HepG2 (cell line): ENCODE data around the gene TMBIM1. TPM values are rescaled to one million over a fixed set of nuclear protein-coding genes. Genes with fewer than 3 reads are reported as not detected.
A peak's percentile ranks its signal among the peaks of the same experiment; 100 is the strongest.

Source experiments
- ARNT ChIP-seq: fragments of 450-650 bp; IDR thresholded peaks from 2 replicates; pipeline ENCODE4 v1.6.1; 2017
- EP300 ChIP-seq, 3 experiments: sonication (generic) in 1 of 3; formaldehyde crosslinking in 1 of 3; IDR thresholded peaks; 2 replicates each; pipeline versions ENCODE4 v1.5.1 to v1.6.1; 2011 to 2020; ENCODE audit warnings: low read depth in 2 of 3, low read length in 2 of 3, borderline replicate concordance in 1 of 3, improper control_type of control experiment in 1 of 3, mild to moderate bottlenecking in 1 of 3, missing genetic modification reagents in 1 of 3, moderate library complexity in 1 of 3
- KDM1A ChIP-seq: IDR thresholded peaks from 2 replicates; pipeline ENCODE4 v1.6.1; 2016; ENCODE audit warnings: missing compliant biosample characterization
- SNAI1 ChIP-seq: sonication (generic); formaldehyde crosslinking; IDR thresholded peaks from 2 replicates; pipeline ENCODE4 v1.5.0; 2020; ENCODE audit warnings: mild to moderate bottlenecking, missing genetic modification reagents, borderline replicate concordance
- ZBTB40 ChIP-seq, 2 experiments: fragments of 450-650 bp in 1 of 2; sonication (generic) in 1 of 2; formaldehyde crosslinking in 1 of 2; IDR thresholded peaks; 2 replicates each; pipeline versions ENCODE4 v1.6.1 to v1.8.0; 2016 to 2022; ENCODE audit warnings: antibody characterized with exemption in 1 of 2, mild to moderate bottlenecking in 1 of 2, missing genetic modification reagents in 1 of 2
- ZFP1 ChIP-seq: IDR thresholded peaks from 2 replicates; pipeline ENCODE4 v1.6.1; 2016
- ZMYM2 ChIP-seq: sonication (generic); formaldehyde crosslinking; IDR thresholded peaks from 2 replicates; pipeline ENCODE4 v1.8.0; 2022; ENCODE audit warnings: mild to moderate bottlenecking, missing genetic modification reagents
- ZNF484 ChIP-seq: sonication (generic); formaldehyde crosslinking; IDR thresholded peaks from 2 replicates; pipeline ENCODE4 v1.5.1; 2020; ENCODE audit warnings: mild to moderate bottlenecking, low read depth, missing genetic modification reagents, borderline replicate concordance
- polyA plus RNA-seq, 8 experiments: library from polyadenylated mRNA; depleted of rRNA in 3 of 8; stranded (reverse) in 7 of 8; unstranded in 1 of 8; fragments of >200 nt; fragmentation: Illumina TruSeq in 4 of 8; extraction: Trizol in 4 of 8; gene quantifications; 2 replicates each; pipeline versions ENCODE4 v1.2.1 to v1.2.3, GENCODE V29; 2011 to 2016; ENCODE audit warnings: low read depth in 4 of 8, missing spikeins in 1 of 8, mixed read lengths in 1 of 8; ENCODE audit not compliant: insufficient read depth in 1 of 8
- total RNA-seq, 5 experiments: library from RNA; depleted of rRNA; stranded (reverse); fragments of >200 nt; fragmentation: Illumina TruSeq; extraction: Trizol; gene quantifications; 2 replicates each; pipeline ENCODE4 v1.2.3, GENCODE V29; 2016; ENCODE audit warnings: low read depth in 1 of 5
- TF ChIP-seq, protein P1 (sequence below): sonication (generic); formaldehyde crosslinking; IDR thresholded peaks from 2 replicates; pipeline ENCODE4 v1.4.0; 2020; ENCODE audit warnings: missing genetic modification reagents
- TF ChIP-seq, protein P2 (sequence below): IDR thresholded peaks from 2 replicates; pipeline ENCODE4 v1.6.1; 2016; ENCODE audit warnings: low read depth, borderline replicate concordance
- TF ChIP-seq, protein P3 (sequence below), 2 experiments: fragments of 450-650 bp in 1 of 2; sonication (generic) in 1 of 2; formaldehyde crosslinking; IDR thresholded peaks; 2 replicates each; pipeline versions ENCODE4 v1.5.0 to v1.8.0; 2020 to 2022; ENCODE audit warnings: mild to moderate bottlenecking in 1 of 2, missing genetic modification reagents in 1 of 2

The TMBIM1 gene
- total and polyA plus RNA-seq, 2 of the 13 experiments (the other 11 are each of a cell fraction or from before 2014, with no cell fraction given): 127 to 139 TPM

- TF ChIP-seq ZBTB40 (IDR thresholded peaks at IDR 0.05) (no peak), ZBTB40 (CRISPR knock-in tag; IDR thresholded peaks at IDR 0.05) (no peak), ZFP1 (CRISPR knock-in tag) (no peak), SNAI1 (CRISPR knock-in tag) (no peak), ARNT (no peak), EP300 (IDR thresholded peaks at IDR 0.05; ENCODE audit: low read depth in 2 of 2, low read length in 2 of 2) (peak in 1 of 2 experiments; percentile 19; a peak in 1 of 4 replicates), EP300 (CRISPR knock-in tag; IDR thresholded peaks at IDR 0.05; ENCODE audit: borderline replicate concordance) (no peak), ZNF484 (CRISPR knock-in tag) (no peak), KDM1A (CRISPR knock-in tag) (no peak), ZMYM2 (no peak)
- TF ChIP-seq, protein P1, sequence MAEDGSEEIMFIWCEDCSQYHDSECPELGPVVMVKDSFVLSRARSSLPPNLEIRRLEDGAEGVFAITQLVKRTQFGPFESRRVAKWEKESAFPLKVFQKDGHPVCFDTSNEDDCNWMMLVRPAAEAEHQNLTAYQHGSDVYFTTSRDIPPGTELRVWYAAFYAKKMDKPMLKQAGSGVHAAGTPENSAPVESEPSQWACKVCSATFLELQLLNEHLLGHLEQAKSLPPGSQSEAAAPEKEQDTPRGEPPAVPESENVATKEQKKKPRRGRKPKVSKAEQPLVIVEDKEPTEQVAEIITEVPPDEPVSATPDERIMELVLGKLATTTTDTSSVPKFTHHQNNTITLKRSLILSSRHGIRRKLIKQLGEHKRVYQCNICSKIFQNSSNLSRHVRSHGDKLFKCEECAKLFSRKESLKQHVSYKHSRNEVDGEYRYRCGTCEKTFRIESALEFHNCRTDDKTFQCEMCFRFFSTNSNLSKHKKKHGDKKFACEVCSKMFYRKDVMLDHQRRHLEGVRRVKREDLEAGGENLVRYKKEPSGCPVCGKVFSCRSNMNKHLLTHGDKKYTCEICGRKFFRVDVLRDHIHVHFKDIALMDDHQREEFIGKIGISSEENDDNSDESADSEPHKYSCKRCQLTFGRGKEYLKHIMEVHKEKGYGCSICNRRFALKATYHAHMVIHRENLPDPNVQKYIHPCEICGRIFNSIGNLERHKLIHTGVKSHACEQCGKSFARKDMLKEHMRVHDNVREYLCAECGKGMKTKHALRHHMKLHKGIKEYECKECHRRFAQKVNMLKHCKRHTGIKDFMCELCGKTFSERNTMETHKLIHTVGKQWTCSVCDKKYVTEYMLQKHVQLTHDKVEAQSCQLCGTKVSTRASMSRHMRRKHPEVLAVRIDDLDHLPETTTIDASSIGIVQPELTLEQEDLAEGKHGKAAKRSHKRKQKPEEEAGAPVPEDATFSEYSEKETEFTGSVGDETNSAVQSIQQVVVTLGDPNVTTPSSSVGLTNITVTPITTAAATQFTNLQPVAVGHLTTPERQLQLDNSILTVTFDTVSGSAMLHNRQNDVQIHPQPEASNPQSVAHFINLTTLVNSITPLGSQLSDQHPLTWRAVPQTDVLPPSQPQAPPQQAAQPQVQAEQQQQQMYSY (CRISPR knock-in tag): no peak
- TF ChIP-seq, protein P2, sequence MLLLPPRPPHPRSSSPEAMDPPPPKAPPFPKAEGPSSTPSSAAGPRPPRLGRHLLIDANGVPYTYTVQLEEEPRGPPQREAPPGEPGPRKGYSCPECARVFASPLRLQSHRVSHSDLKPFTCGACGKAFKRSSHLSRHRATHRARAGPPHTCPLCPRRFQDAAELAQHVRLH (CRISPR knock-in tag): no peak
- TF ChIP-seq, protein P3, sequence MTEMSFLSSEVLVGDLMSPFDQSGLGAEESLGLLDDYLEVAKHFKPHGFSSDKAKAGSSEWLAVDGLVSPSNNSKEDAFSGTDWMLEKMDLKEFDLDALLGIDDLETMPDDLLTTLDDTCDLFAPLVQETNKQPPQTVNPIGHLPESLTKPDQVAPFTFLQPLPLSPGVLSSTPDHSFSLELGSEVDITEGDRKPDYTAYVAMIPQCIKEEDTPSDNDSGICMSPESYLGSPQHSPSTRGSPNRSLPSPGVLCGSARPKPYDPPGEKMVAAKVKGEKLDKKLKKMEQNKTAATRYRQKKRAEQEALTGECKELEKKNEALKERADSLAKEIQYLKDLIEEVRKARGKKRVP (CRISPR knock-in tag; IDR thresholded peaks at IDR 0.05): peak; percentile 28 to 85; a peak in 2 of 4 replicates
Measured at GRCh38 chr2:218306184-218306920, 14.0 kb upstream of the TMBIM1 start (continued).
